ENCODE data around the gene LILRA6.
"Not testable (repeated sequence)": the region's sequence is repeated elsewhere in the genome, so short reads cannot be mapped to it uniquely, and the experiment has no call there.

- TF ChIP-seq GATA1 (IDR thresholded peaks at IDR 0.05; ENCODE audit: low read depth, low read length); POLR2A (IDR thresholded peaks at IDR 0.05; ENCODE audit: low read length): not testable (repeated sequence)
Measured at GRCh38 chr19:54278571-54279195, 36.1 kb upstream of the LILRA6 start.
